DND-41 (cell line): Measurements from ENCODE around the gene P4HA1.

ENCODE experiments used
- CTCF ChIP-seq: IDR thresholded peaks from 2 replicates; pipeline ENCODE4 v1.5.1; 2012; ENCODE audit warnings: borderline replicate concordance, low read length, moderate library complexity, mild to moderate bottlenecking; ENCODE audit not compliant: poor library complexity, severe bottlenecking; ENCODE audit errors: extremely low read depth
- EZH2 ChIP-seq: IDR thresholded peaks from 3 replicates; pipeline ENCODE4 v1.6.1; 2012; ENCODE audit warnings: borderline replicate concordance, low read depth, mild to moderate bottlenecking, moderate library complexity, low read length, inconsistent platforms; ENCODE audit not compliant: severe bottlenecking

GRCh38 chr10:73083221-73083620 lies 13.4 kb downstream of the P4HA1 start:
- TF ChIP-seq CTCF = no peak
- TF ChIP-seq EZH2 = no peak
